ENCODE results near the gene LAIR1.

GRCh38 chr19:54411033-54411432 lies 46.3 kb upstream of the LAIR1 start:
- no peak for TF ChIP-seq GATA2 (IDR thresholded peaks at IDR 0.05; ENCODE audit: low read depth, low read length)
- no peak for TF ChIP-seq GATA3 (IDR thresholded peaks at IDR 0.05; ENCODE audit: low read depth, low read length)

All from SH-SY5Y (cell line).